ENCODE measurements around the gene CEP350. TPM values are rescaled to one million over a fixed set of nuclear protein-coding genes. Genes with fewer than 3 reads are reported as not detected.
A peak's percentile ranks its signal among the peaks of the same experiment; 100 is the strongest.

CEP350 gene
- total and polyA plus RNA-seq, 2 experiments from 2014 or later: 19.0 to 72.6 TPM

DNA sequence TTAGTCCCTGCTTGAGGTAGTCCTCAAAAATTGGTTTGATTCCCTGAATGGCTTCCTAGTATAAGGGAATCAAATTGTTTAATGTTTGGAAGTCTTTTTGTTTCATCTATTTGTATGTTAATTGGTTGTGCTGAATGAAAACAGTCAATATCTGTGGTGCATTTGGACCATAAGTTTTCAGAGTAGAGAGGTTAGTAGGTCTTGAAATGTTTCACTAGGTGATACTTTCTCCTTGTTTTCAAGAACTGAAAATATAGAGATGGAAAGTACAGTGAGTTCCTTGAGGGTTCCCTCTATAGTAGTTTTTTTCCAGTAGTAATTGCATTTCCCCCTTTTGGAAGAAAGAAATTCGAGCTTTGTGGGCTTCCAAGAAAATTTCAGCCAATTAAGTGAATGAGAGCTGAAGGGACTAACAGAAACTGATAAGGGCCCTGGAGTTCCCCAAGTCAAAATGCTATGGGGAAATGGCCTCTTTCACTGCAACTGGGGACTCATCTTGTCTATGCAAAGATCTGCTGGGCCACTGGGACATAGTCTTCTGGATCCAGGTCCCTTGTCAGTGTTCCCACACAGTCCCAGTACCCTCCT is 18.6 kb upstream of the CEP350 start:
- Histone ChIP-seq H3K4me2 (no peak overlapping the region), H3K9me2 (replicated peaks; ENCODE audit: insufficient read depth) (no peaks in the 10 kb centered on the region), H3K36me3 (replicated peaks; ENCODE audit: insufficient read depth, low read depth) (no peaks in the 10 kb centered on the region), H2AFZ (no peak overlapping the region), H3K4me3 (no peak overlapping the region), H3K79me2 (no peaks in the 10 kb centered on the region), H3K9me3 (ENCODE audit: low read depth) (no peaks in the 10 kb centered on the region), H3K27ac (no peak overlapping the region), H3K4me1 (ENCODE audit: insufficient read depth) (peaks cover 6% of the 10 kb centered on the region), H3K27me3 (no peaks in the 10 kb centered on the region), H4K20me1 (ENCODE audit: insufficient read depth, poor library complexity, severe bottlenecking) (no peaks in the 10 kb centered on the region)
- 77% methylated on average over 1 of the region's 1 CpG for WGBS (ENCODE audit: low lambda C conversion rate, missing lambda C conversion rate)
- no peak for DNase-seq (ENCODE audit: low spot score)
- TF ChIP-seq EZH2phosphoT487 (IDR thresholded peaks at IDR 0.05; ENCODE audit: low read depth, severe bottlenecking, unreplicated experiment) (no peak), EZH2 (IDR thresholded peaks at IDR 0.05; ENCODE audit: borderline replicate concordance) (no peak)
- TF ChIP-seq, protein P1, sequence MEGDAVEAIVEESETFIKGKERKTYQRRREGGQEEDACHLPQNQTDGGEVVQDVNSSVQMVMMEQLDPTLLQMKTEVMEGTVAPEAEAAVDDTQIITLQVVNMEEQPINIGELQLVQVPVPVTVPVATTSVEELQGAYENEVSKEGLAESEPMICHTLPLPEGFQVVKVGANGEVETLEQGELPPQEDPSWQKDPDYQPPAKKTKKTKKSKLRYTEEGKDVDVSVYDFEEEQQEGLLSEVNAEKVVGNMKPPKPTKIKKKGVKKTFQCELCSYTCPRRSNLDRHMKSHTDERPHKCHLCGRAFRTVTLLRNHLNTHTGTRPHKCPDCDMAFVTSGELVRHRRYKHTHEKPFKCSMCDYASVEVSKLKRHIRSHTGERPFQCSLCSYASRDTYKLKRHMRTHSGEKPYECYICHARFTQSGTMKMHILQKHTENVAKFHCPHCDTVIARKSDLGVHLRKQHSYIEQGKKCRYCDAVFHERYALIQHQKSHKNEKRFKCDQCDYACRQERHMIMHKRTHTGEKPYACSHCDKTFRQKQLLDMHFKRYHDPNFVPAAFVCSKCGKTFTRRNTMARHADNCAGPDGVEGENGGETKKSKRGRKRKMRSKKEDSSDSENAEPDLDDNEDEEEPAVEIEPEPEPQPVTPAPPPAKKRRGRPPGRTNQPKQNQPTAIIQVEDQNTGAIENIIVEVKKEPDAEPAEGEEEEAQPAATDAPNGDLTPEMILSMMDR (IDR thresholded peaks at IDR 0.05; ENCODE audit: poor library complexity): no peak

DNA sequence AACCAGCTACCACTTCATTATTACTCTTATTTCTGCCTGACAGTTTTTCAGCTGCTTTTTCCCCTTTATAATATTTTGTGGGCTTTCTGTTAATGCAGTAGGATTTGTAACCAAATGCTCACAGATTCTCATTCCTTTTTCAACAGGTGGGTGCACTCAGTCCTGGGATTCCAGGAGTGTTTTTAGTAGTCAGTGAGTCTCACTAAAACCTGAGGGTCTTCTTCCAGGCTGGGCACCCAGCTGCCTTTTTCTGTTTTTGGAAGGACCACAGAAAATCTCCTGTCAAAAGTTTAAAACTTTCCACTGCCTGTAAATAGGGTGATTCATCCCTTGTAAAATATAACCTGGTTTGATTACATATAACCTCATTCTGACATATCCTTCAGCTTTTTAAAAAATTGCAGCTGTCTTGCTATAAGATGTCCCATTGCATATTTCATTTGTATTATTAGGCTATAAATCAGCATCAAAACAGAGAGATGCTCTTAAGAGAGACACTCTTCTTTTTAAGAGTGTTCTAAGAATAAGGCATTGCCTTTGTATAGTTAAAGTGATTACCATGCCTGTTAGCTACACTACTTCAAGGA is 16.8 kb upstream of the CEP350 start:
- DNase-seq (ENCODE audit: low spot score): no peak
- TF ChIP-seq EZH2 (IDR thresholded peaks at IDR 0.05; ENCODE audit: borderline replicate concordance): no peak

DNA sequence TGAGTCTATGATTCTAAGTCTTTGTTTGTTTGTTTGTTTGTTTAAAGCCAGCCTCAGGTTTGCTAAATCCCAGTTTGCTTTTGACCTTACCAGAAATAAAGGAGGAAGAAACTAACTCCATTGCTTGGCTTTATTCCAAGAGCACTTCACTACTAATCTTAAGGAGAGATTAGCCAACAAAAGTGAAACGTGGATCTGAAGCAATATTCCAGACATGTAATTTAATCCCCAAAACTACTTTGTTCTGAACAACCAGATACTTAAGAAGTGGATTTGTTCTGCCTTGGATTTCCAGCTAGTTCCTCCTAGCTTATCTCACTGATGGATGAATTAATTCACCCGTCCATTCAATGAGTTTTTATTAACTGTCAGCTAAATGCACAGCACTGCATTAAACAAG is 15.9 kb upstream of the CEP350 start:
- Histone ChIP-seq H2AFZ (no peak overlapping the region), H3K4me3 (no peak overlapping the region), H3K4me1 (ENCODE audit: insufficient read depth) (no peaks in the 10 kb centered on the region), H3K36me3 (replicated peaks; ENCODE audit: insufficient read depth, low read depth) (no peaks in the 10 kb centered on the region), H4K20me1 (ENCODE audit: insufficient read depth, poor library complexity, severe bottlenecking) (no peaks in the 10 kb centered on the region), H3K4me2 (no peak overlapping the region), H3K27ac (no peak overlapping the region), H3K27me3 (no peaks in the 10 kb centered on the region), H3K9me2 (replicated peaks; ENCODE audit: insufficient read depth) (no peaks in the 10 kb centered on the region), H3K79me2 (no peaks in the 10 kb centered on the region), H3K9me3 (ENCODE audit: low read depth) (no peaks in the 10 kb centered on the region)
- DNase-seq (ENCODE audit: low spot score): peak; percentile 32
- no peak for TF ChIP-seq EZH2 (IDR thresholded peaks at IDR 0.05; ENCODE audit: borderline replicate concordance)
- TF ChIP-seq EZH2phosphoT487 (IDR thresholded peaks at IDR 0.05; ENCODE audit: low read depth, severe bottlenecking, unreplicated experiment): no peak
- TF ChIP-seq, protein P1 (IDR thresholded peaks at IDR 0.05; ENCODE audit: poor library complexity): no peak
- 33% methylated on average over 2 of the region's 2 CpGs for WGBS (ENCODE audit: low lambda C conversion rate, missing lambda C conversion rate)

More for the DNA sequence above, 16.8 kb upstream of the CEP350 start:
- Histone ChIP-seq H3K27me3 (no peaks in the 10 kb centered on the region), H2AFZ (no peak overlapping the region), H4K20me1 (ENCODE audit: insufficient read depth, poor library complexity, severe bottlenecking) (no peaks in the 10 kb centered on the region), H3K4me1 (ENCODE audit: insufficient read depth) (no peaks in the 10 kb centered on the region), H3K36me3 (replicated peaks; ENCODE audit: insufficient read depth, low read depth) (no peaks in the 10 kb centered on the region), H3K9me3 (ENCODE audit: low read depth) (no peaks in the 10 kb centered on the region), H3K27ac (no peak overlapping the region), H3K9me2 (replicated peaks; ENCODE audit: insufficient read depth) (no peaks in the 10 kb centered on the region), H3K4me3 (no peak overlapping the region), H3K79me2 (no peaks in the 10 kb centered on the region), H3K4me2 (no peak overlapping the region)

DNA sequence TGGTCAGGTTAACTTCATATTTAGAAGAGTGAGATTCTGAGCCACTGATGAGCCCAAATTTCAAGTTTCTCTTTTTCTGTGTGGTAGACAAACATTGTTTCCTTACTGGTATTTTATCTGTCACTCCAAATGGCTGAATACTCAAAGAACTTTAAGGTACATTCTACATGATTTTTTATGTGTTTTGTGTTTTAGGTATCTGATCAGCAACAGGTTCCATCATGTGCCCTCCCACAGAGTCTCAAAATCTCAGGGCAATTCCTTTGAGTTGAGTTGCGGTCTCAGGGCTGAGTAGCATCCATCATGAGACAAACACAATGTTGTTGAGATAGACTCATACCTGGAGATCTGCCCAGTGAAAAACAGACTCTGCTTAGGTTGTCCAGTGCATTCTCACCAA is 14.7 kb upstream of the CEP350 start:
- no peak for TF ChIP-seq EZH2 (IDR thresholded peaks at IDR 0.05; ENCODE audit: borderline replicate concordance)
- no peak for TF ChIP-seq EZH2phosphoT487 (IDR thresholded peaks at IDR 0.05; ENCODE audit: low read depth, severe bottlenecking, unreplicated experiment)
- TF ChIP-seq, protein P1 (IDR thresholded peaks at IDR 0.05; ENCODE audit: poor library complexity): no peak
- H3K4me2 ChIP-seq: no peak overlapping the region
- WGBS (ENCODE audit: low lambda C conversion rate, missing lambda C conversion rate): 96% methylated on average over 1 of the region's 1 CpG

More for the DNA sequence above, 14.7 kb upstream of the CEP350 start:
- Histone ChIP-seq H3K36me3 (replicated peaks; ENCODE audit: insufficient read depth, low read depth) (no peaks in the 10 kb centered on the region), H2AFZ (no peak overlapping the region), H3K9me2 (replicated peaks; ENCODE audit: insufficient read depth) (no peaks in the 10 kb centered on the region), H3K4me3 (no peak overlapping the region), H3K27me3 (no peaks in the 10 kb centered on the region), H3K79me2 (no peaks in the 10 kb centered on the region), H3K27ac (no peak overlapping the region), H3K4me1 (ENCODE audit: insufficient read depth) (no peaks in the 10 kb centered on the region), H4K20me1 (ENCODE audit: insufficient read depth, poor library complexity, severe bottlenecking) (no peaks in the 10 kb centered on the region), H3K9me3 (ENCODE audit: low read depth) (no peaks in the 10 kb centered on the region)
- no peak for DNase-seq (ENCODE audit: low spot score)
